H1 (cell line): ENCODE data around the gene MEX3D. TPM values are rescaled to one million over a fixed set of nuclear protein-coding genes. Genes with fewer than 3 reads are reported as not detected.

ENCODE experiments used
- CTCF ChIA-PET: fragments of 300-600 bp; sonication (Branson Sonifier 250); formaldehyde crosslinking; loops from one replicate; lab custom pipeline; 2021; ENCODE audit not compliant: partially characterized antibody; lab: Charles Lee
- POLR2A ChIA-PET: fragments of 300-600 bp; sonication (Branson Sonifier 250); formaldehyde crosslinking; loops from one replicate; lab custom pipeline; 2021; ENCODE audit warnings: inconsistent platforms; ENCODE audit not compliant: partially characterized antibody; lab: Charles Lee
- DNase-seq, 2 experiments: peaks; one replicate each; pipeline versions ENCODE4 v3.0.0 to v3.0.0-alpha.2; 2010 to 2022; ENCODE audit warnings: low spot score in 2 of 2, low read depth in 1 of 2, mixed read lengths in 1 of 2
- FAIRE-seq: peaks from 2 replicates; lab custom pipeline; 2011; peaks lifted over from hg19 to GRCh38; lab: Jason Lieb, UNC
- H2AFZ ChIP-seq: 2 replicates; pipeline ENCODE4 v1.8.1; 2012; ENCODE audit warnings: low read length, inconsistent platforms
- H2AK5ac ChIP-seq: 2 replicates; pipeline ENCODE4 v1.6.1; 2013; ENCODE audit warnings: low read depth, low read length
- H2BK120ac ChIP-seq: replicated peaks from 2 replicates; pipeline ENCODE3; 2013; ENCODE audit warnings: low read depth, low read length, inconsistent platforms
- H2BK12ac ChIP-seq: 2 replicates; pipeline ENCODE4 v1.6.1; 2013; ENCODE audit warnings: low read depth, low read length
- H2BK15ac ChIP-seq: 2 replicates; pipeline ENCODE4 v1.6.1; 2013; ENCODE audit warnings: low read length
- H2BK20ac ChIP-seq: 2 replicates; pipeline ENCODE4 v1.6.1; 2013; ENCODE audit warnings: low read length
- H2BK5ac ChIP-seq: 2 replicates; pipeline ENCODE4 v1.6.1; 2013; ENCODE audit warnings: low read depth, low read length
- H3K14ac ChIP-seq: 2 replicates; pipeline ENCODE4 v1.6.1; 2013; ENCODE audit warnings: inconsistent platforms; ENCODE audit not compliant: insufficient read length
- H3K18ac ChIP-seq: 2 replicates; pipeline ENCODE4 v1.6.1; 2013; ENCODE audit warnings: low read length; ENCODE audit errors: extremely low read depth
- H3K23ac ChIP-seq: 2 replicates; pipeline ENCODE4 v1.6.1; 2013; ENCODE audit warnings: inconsistent platforms; ENCODE audit not compliant: insufficient read length
- H3K23me2 ChIP-seq: 2 replicates; pipeline ENCODE4 v1.6.1; 2013; ENCODE audit warnings: low read depth, low read length
- H3K27ac ChIP-seq: 2 replicates; pipeline ENCODE4 v1.6.1; 2011; ENCODE audit warnings: low read depth, low read length, inconsistent platforms
- H3K27me3 ChIP-seq, 4 experiments: replicated peaks in 1 of 4; 1 replicate in 1 of 4; 2 replicates in 3 of 4; pipeline versions ENCODE4 v1.6.1 to v1.8.1; 2011 to 2013; ENCODE audit warnings: low read length in 3 of 4, mild to moderate bottlenecking in 3 of 4, inconsistent platforms in 2 of 4, mixed read lengths in 2 of 4, moderate library complexity in 1 of 4; ENCODE audit not compliant: control insufficient read depth in 3 of 4, insufficient read depth in 3 of 4; ENCODE audit errors: extremely low read depth in 1 of 4
- H3K36me3 ChIP-seq, 4 experiments: 2 replicates each; pipeline versions ENCODE4 v1.6.1 to v1.8.1; 2011 to 2013; ENCODE audit warnings: mild to moderate bottlenecking in 4 of 4, low read length in 3 of 4, moderate library complexity in 2 of 4, control low read depth in 1 of 4, inconsistent platforms in 1 of 4; ENCODE audit not compliant: insufficient read depth in 4 of 4, control insufficient read depth in 2 of 4
- H3K4ac ChIP-seq: replicated peaks from 2 replicates; pipeline ENCODE3; 2013; ENCODE audit warnings: low read length, low read depth, mixed read lengths, inconsistent platforms; ENCODE audit not compliant: insufficient read length
- H3K4me1 ChIP-seq, 4 experiments: replicated peaks in 1 of 4; 1 replicate in 1 of 4; 2 replicates in 3 of 4; pipeline versions ENCODE4 v1.6.1 to v1.8.1; 2011 to 2013; ENCODE audit warnings: low read length in 3 of 4, inconsistent platforms in 2 of 4, mixed read lengths in 1 of 4; ENCODE audit not compliant: insufficient read depth in 4 of 4, control insufficient read depth in 3 of 4
- H3K4me2 ChIP-seq, 2 experiments: 2 replicates each; pipeline versions ENCODE4 v1.6.1 to v1.8.1; 2011 to 2013; ENCODE audit warnings: low read depth in 2 of 2, low read length in 2 of 2, control low read depth in 1 of 2, inconsistent platforms in 1 of 2, mild to moderate bottlenecking in 1 of 2; ENCODE audit not compliant: insufficient read depth in 1 of 2
- H3K4me3 ChIP-seq, 4 experiments: fragments of 200-600, 300-600 bp in 1 of 4; sonication (generic), shearing (Covaris generic), sonication (Bioruptor Twin) in 1 of 4; 2 replicates each; pipeline versions ENCODE4 v1.5.1 to v1.8.1; 2011 to 2016; ENCODE audit warnings: low read length in 4 of 4, low read depth in 3 of 4, control low read depth in 2 of 4, inconsistent platforms in 2 of 4, mild to moderate bottlenecking in 2 of 4, mixed read lengths in 1 of 4, moderate library complexity in 1 of 4; ENCODE audit not compliant: insufficient read depth in 2 of 4; ENCODE audit errors: extremely low read depth in 1 of 4
- H3K56ac ChIP-seq: replicated peaks from 2 replicates; pipeline ENCODE3; 2013; ENCODE audit warnings: low read depth, mild to moderate bottlenecking, mixed read lengths, low read length, inconsistent platforms; ENCODE audit not compliant: insufficient read length
- H3K79me1 ChIP-seq: 2 replicates; pipeline ENCODE4 v1.6.1; 2013; ENCODE audit warnings: low read depth, low read length, control low read depth
- H3K79me2 ChIP-seq, 2 experiments: 2 replicates each; pipeline versions ENCODE4 v1.6.1 to v1.8.1; 2012 to 2013; ENCODE audit warnings: low read length in 2 of 2, mild to moderate bottlenecking in 2 of 2, inconsistent platforms in 1 of 2; ENCODE audit not compliant: insufficient read depth in 2 of 2, control insufficient read depth in 1 of 2
- H3K9ac ChIP-seq, 4 experiments: replicated peaks in 1 of 4; 1 replicate in 1 of 4; 2 replicates in 3 of 4; pipeline versions ENCODE4 v1.6.1 to v1.8.1; 2011 to 2013; ENCODE audit warnings: low read depth in 3 of 4, low read length in 3 of 4, control low read depth in 2 of 4, mild to moderate bottlenecking in 2 of 4, moderate library complexity in 2 of 4, inconsistent platforms in 1 of 4; ENCODE audit errors: extremely low read depth in 1 of 4
- H3K9me3 ChIP-seq, 2 experiments: 2 replicates each; pipeline versions ENCODE4 v1.6.1 to v1.8.1; 2012 to 2013; ENCODE audit warnings: mild to moderate bottlenecking in 2 of 2, moderate library complexity in 2 of 2, control low read depth in 1 of 2, inconsistent platforms in 1 of 2, low read depth in 1 of 2, low read length in 1 of 2, mixed read lengths in 1 of 2; ENCODE audit not compliant: insufficient read depth in 2 of 2
- H4K20me1 ChIP-seq, 2 experiments: replicated peaks in 1 of 2; 2 replicates each; pipeline versions ENCODE3 to v1.8.1; 2011 to 2013; ENCODE audit warnings: inconsistent platforms in 2 of 2, low read length in 2 of 2, mild to moderate bottlenecking in 1 of 2; ENCODE audit not compliant: insufficient read depth in 2 of 2, control insufficient read depth in 1 of 2
- H4K5ac ChIP-seq: 2 replicates; pipeline ENCODE4 v1.6.1; 2013; ENCODE audit warnings: low read length, low read depth, mixed read lengths, inconsistent platforms; ENCODE audit not compliant: insufficient read length
- H4K8ac ChIP-seq: 2 replicates; pipeline ENCODE4 v1.8.0; 2013; ENCODE audit warnings: mild to moderate bottlenecking, moderate library complexity, low read length, inconsistent platforms; ENCODE audit not compliant: insufficient read depth; ENCODE audit errors: extremely low read depth
- H4K91ac ChIP-seq: replicated peaks from 2 replicates; pipeline ENCODE3; 2013; ENCODE audit warnings: low read length, mixed read lengths, inconsistent platforms; ENCODE audit not compliant: insufficient read length
- ATF2 ChIP-seq: IDR thresholded peaks from 2 replicates; pipeline ENCODE4 v1.6.1; 2012; ENCODE audit warnings: low read length, inconsistent platforms
- EP300 ChIP-seq, 2 experiments: IDR thresholded peaks; 1 replicate in 1 of 2; 2 replicates in 1 of 2; pipeline ENCODE4 v1.6.1; 2011 to 2012; ENCODE audit warnings: low read depth in 2 of 2, low read length in 2 of 2, mild to moderate bottlenecking in 2 of 2, borderline replicate concordance in 1 of 2, inconsistent platforms in 1 of 2, moderate library complexity in 1 of 2
- HDAC6 ChIP-seq: IDR thresholded peaks from one replicate; pipeline ENCODE4 v1.7.1; 2012; ENCODE audit warnings: low read depth, mild to moderate bottlenecking, inconsistent platforms, low read length, moderate library complexity
- KDM5A ChIP-seq: fragments of 200-600 bp; IDR thresholded peaks from 2 replicates; pipeline ENCODE4 v1.7.1; 2012; ENCODE audit warnings: mild to moderate bottlenecking, low read length, inconsistent platforms, mixed read lengths
- PHF8 ChIP-seq: fragments of 200-600 bp; sonication (generic); conservative IDR thresholded peaks from 2 replicates; pipeline ENCODE4 v1.7.1; 2012; ENCODE audit warnings: low read depth, mild to moderate bottlenecking, inconsistent platforms, low read length, moderate library complexity
- POU5F1 ChIP-seq: IDR thresholded peaks from 2 replicates; pipeline ENCODE4 v1.6.1; 2011; ENCODE audit warnings: low read depth, mild to moderate bottlenecking, low read length, moderate library complexity
- SP4 ChIP-seq: IDR thresholded peaks from 2 replicates; pipeline ENCODE4 v1.6.1; 2012; ENCODE audit warnings: low read length, inconsistent platforms
- TAF7 ChIP-seq: optimal IDR thresholded peaks from 2 replicates; pipeline ENCODE3; 2011; ENCODE audit warnings: low read depth, mild to moderate bottlenecking, inconsistent platforms, low read length, moderate library complexity, borderline replicate concordance
- TBP ChIP-seq: IDR thresholded peaks from 2 replicates; pipeline ENCODE4 v1.6.1; 2011; ENCODE audit warnings: low read depth, low read length, improper control_type of control experiment
- WGBS, 2 experiments: shearing (Covaris generic) in 1 of 2; methylation state at CpG; one replicate each; pipeline versions ENCODE4 v1.1.6 to v1.1.7; 2013 to 2015; ENCODE audit warnings: low lambda C conversion rate in 2 of 2, mixed read lengths in 2 of 2, inconsistent platforms in 1 of 2, low coverage in 1 of 2, missing lambda C conversion rate in 1 of 2; ENCODE audit not compliant: insufficient replicate concordance in 2 of 2, insufficient coverage in 1 of 2, insufficient read length in 1 of 2; ENCODE audit errors: extremely low coverage in 1 of 2, missing lambda C conversion rate in 1 of 2; 5-methylcytosine and 5-hydroxymethylcytosine counted together
- polyA plus RNA-seq, 7 experiments: library from polyadenylated mRNA; depleted of rRNA in 3 of 7; stranded (reverse) in 5 of 7; unstranded in 2 of 7; fragments of >200 nt in 5 of 7; fragments of 200-250 nt in 2 of 7; gene quantifications; 1 replicate in 5 of 7; 2 replicates in 1 of 7; 4 replicates in 1 of 7; pipeline versions ENCODE4 v1.2.1 to v1.2.3, GENCODE V29; 2011 to 2013; ENCODE audit warnings: missing spikeins in 2 of 7, mixed read lengths in 2 of 7
- total RNA-seq: library from RNA; stranded (reverse); fragmentation: NEBNext Ultra II Directional; extraction: Animal tissue kit (Norgen Biotek cat#: 25700); gene quantifications from 2 replicates; pipeline ENCODE4 v1.2.1, GENCODE V29; 2021

Gene MEX3D
- total and polyA plus RNA-seq, 2 of the 8 experiments (the other 6 are each of a cell fraction or from before 2014, with no cell fraction given), result 20.8 to 78.8 TPM

- no peaks in the 10 kb centered on the region for H3K79me1 ChIP-seq
- H3K27ac ChIP-seq, result no peak overlapping the region
- TF ChIP-seq TAF7 (no peak), EP300 (IDR thresholded peaks at IDR 0.05; ENCODE audit: borderline replicate concordance in 1 of 2, low read depth in 2 of 2, low read length in 2 of 2) (no peak), ATF2 (no peak), KDM5A (no peak), TBP (no peak), PHF8 (no peak), SP4 (no peak), HDAC6 (no peak), POU5F1 (no peak)
Measured at GRCh38 chr19:1511318-1512317, 56.5 kb downstream of the MEX3D start.

More at GRCh38 chr19:1511318-1512317, 56.5 kb downstream of the MEX3D start:
- no peak overlapping the region for H3K9ac ChIP-seq
- H3K79me2 ChIP-seq, result no peaks in the 10 kb centered on the region
- no peak overlapping the region for H2AK5ac ChIP-seq
- H4K91ac ChIP-seq, result no peak overlapping the region
- ChIA-PET POLR2A (interaction anchor here (0.9 to 1.3 kb wide), 3 partner anchors 17 to 76 kb away, joined by 3 to 4 read pairs (median 3); no protein-coding TSS in a partner anchor), CTCF (interaction anchor here (1.0 to 1.5 kb wide), 3 partner anchors 10 to 35 kb away, joined by 3 read pairs; no protein-coding TSS in a partner anchor)
- no peak overlapping the region for H2BK20ac ChIP-seq
- no peak overlapping the region for H2BK12ac ChIP-seq
- H2BK120ac ChIP-seq, result no peak overlapping the region
- H3K36me3 ChIP-seq, result no peaks in the 10 kb centered on the region
- H3K23ac ChIP-seq, result no peak overlapping the region
- H3K4ac ChIP-seq, result no peak overlapping the region
- no peak overlapping the region for H3K14ac ChIP-seq
- peaks cover 0 to 3% (median 0%) of the 10 kb centered on the region in 4 experiments; a peak in 3 of 7 replicates for H3K4me1 ChIP-seq
- no peak overlapping the region for H2BK15ac ChIP-seq
- no peak for FAIRE-seq
- H2AFZ ChIP-seq, result no peak overlapping the region
- peaks cover 0 to 6% of the 10 kb centered on the region in 2 experiments for H4K20me1 ChIP-seq
- H3K23me2 ChIP-seq, result peaks cover 6% of the 10 kb centered on the region; the same call in 1 of the 2 replicates
- WGBS, 2 experiments, result 80% methylated on average over 16 of the region's 22 CpGs; no CpG with 5 or more reads in 1 of the 2 experiments
- H4K8ac ChIP-seq, result no peak overlapping the region; the same call in 1 of the 2 replicates
- H3K18ac ChIP-seq, result no peak overlapping the region
- no peak overlapping the region for H4K5ac ChIP-seq
- H3K4me2 ChIP-seq, result no peak overlapping the region
- H3K4me3 ChIP-seq, result no peak overlapping the region
- H3K27me3 ChIP-seq, result peaks cover 0 to 10% (median 5%) of the 10 kb centered on the region in 4 experiments; a peak in 5 of 7 replicates
- H2BK5ac ChIP-seq, result no peak overlapping the region
- no peaks in the 10 kb centered on the region for H3K9me3 ChIP-seq
- DNase-seq, result no peak
- no peak overlapping the region for H3K56ac ChIP-seq
